Right lobe of liver (tissue), 4 donors: ENCODE data around the gene CPN1.

Experiments used
- CTCF ChIP-seq, 4 donors: fragments of 200-600 bp in 3 of 4; fragments of 450-650 bp in 1 of 4; IDR thresholded peaks; one replicate each; pipeline versions ENCODE4 v1.5.1 to v1.8.0; 2016 to 2022; ENCODE audit warnings: antibody characterized with exemption in 4 of 4, mild to moderate bottlenecking in 2 of 4
- POLR2A ChIP-seq: fragments of 450-650 bp; IDR thresholded peaks from one replicate; pipeline ENCODE4 v1.6.1; 2017; ENCODE audit warnings: antibody characterized with exemption, mild to moderate bottlenecking
- donor health status: DM: no; HTN: no; CAD: no.
- donor health status: DM: no; HTN: no; CAD: no.
- donor health status: DM: no; HTN: yes; CAD: no.

- no peak for TF ChIP-seq CTCF (IDR thresholded peaks at IDR 0.05)
- no peak for TF ChIP-seq POLR2A
Measured at GRCh38 chr10:99994801-99995200, 86.9 kb downstream of the CPN1 start.
